Spleen (tissue), 11 donors: ENCODE data around the gene HOXA6. TPM values are rescaled to one million over a fixed set of nuclear protein-coding genes. Genes with fewer than 3 reads are reported as not detected.
A peak's percentile ranks its signal among the peaks of the same experiment; 100 is the strongest.

Source experiments
- DNase-seq: peaks from one replicate; pipeline ENCODE4 v3.0.0-alpha.2; 2020
- H3K27ac ChIP-seq, 8 donors: fragments of 200-600 bp; sonication (generic) in 7 of 8; 1 replicate in 4 of 8; 2 replicates in 4 of 8; pipeline versions ENCODE4 v1.5.0 to v1.8.0; 2016 to 2021; ENCODE audit warnings: inconsistent platforms in 4 of 8, mild to moderate bottlenecking in 4 of 8, moderate library complexity in 1 of 8
- H3K27me3 ChIP-seq, 7 donors: fragments of 200-600 bp; sonication (generic) in 6 of 7; replicated peaks in 1 of 7; 1 replicate in 4 of 7; 2 replicates in 3 of 7; pipeline versions ENCODE4 v1.5.0 to v1.8.0; 2016 to 2021; ENCODE audit warnings: inconsistent platforms in 3 of 7, mild to moderate bottlenecking in 1 of 7
- H3K36me3 ChIP-seq, 6 donors: fragments of 200-600 bp; sonication (generic) in 5 of 6; 1 replicate in 4 of 6; 2 replicates in 2 of 6; pipeline versions ENCODE4 v1.5.0 to v1.8.0; 2016 to 2021; ENCODE audit warnings: inconsistent platforms in 2 of 6
- H3K4me1 ChIP-seq, 6 donors: fragments of 200-600 bp; sonication (generic) in 5 of 6; 1 replicate in 3 of 6; 2 replicates in 3 of 6; pipeline versions ENCODE4 v1.5.0 to v1.8.0; 2016 to 2021; ENCODE audit warnings: inconsistent platforms in 3 of 6
- H3K4me3 ChIP-seq, 8 donors: fragments of 200-600 bp; sonication (generic) in 7 of 8; 1 replicate in 4 of 8; 2 replicates in 4 of 8; pipeline versions ENCODE4 v1.5.0 to v1.8.0; 2016 to 2021; ENCODE audit warnings: inconsistent platforms in 4 of 8, mild to moderate bottlenecking in 4 of 8, moderate library complexity in 2 of 8
- H3K9me3 ChIP-seq, 8 donors: fragments of 200-600 bp; sonication (generic) in 7 of 8; 1 replicate in 4 of 8; 2 replicates in 4 of 8; pipeline versions ENCODE4 v1.5.0 to v1.8.0; 2016 to 2021; ENCODE audit warnings: inconsistent platforms in 4 of 8
- POLR2A ChIP-seq, 3 donors: fragments of 450-650 bp; IDR thresholded peaks; one replicate each; pipeline ENCODE4 v1.5.1; 2017; ENCODE audit warnings: antibody characterized with exemption in 3 of 3, mild to moderate bottlenecking in 1 of 3
- POLR2AphosphoS5 ChIP-seq, 3 donors: sonication (generic); formaldehyde crosslinking; IDR thresholded peaks; one replicate each; pipeline ENCODE4 v1.5.1; 2017; ENCODE audit warnings: antibody characterized with exemption in 3 of 3
- WGBS, 5 donors: extraction: QIAGEN DNeasy Blood & Tissue Kit in 3 of 5; methylation state at CpG; one replicate each; pipeline versions ENCODE4 v1.1.5 to v1.1.7; 2013 to 2018; 5-methylcytosine and 5-hydroxymethylcytosine counted together
- intact Hi-C: fragments of 100-400 bp; cut with DNase I; formaldehyde crosslinking; loops from one replicate; pipeline ENCODE4 v1.15.0; 2023; ENCODE audit warnings: low total_unique reads
- polyA plus RNA-seq, 3 donors: library from polyadenylated mRNA; stranded (reverse); fragments of 200-250 nt; gene quantifications; one replicate each; pipeline ENCODE4 v1.2.1, GENCODE V29; 2013
- total RNA-seq, 7 donors: library from RNA; depleted of rRNA in 3 of 7; stranded (reverse); fragments of >200 nt in 3 of 7; fragmentation: NEBNext Ultra II Directional in 4 of 7; extraction: Animal tissue kit (Norgen Biotek cat#: 25700) in 4 of 7; gene quantifications; one replicate each; pipeline versions ENCODE4 v1.1.0 to v1.2.1, GENCODE V29; 2016 to 2021
- TF ChIP-seq, protein P1 (sequence below), 11 experiments: fragments of 200-600 bp in 7 of 11; fragments of 450-650 bp in 4 of 11; sonication (generic) in 4 of 11; IDR thresholded peaks in 8 of 11; conservative IDR thresholded peaks in 3 of 11; 1 replicate in 7 of 11; 2 replicates in 4 of 11; pipeline versions ENCODE4 v1.4.0 to v1.8.0; 2016 to 2021; ENCODE audit warnings: antibody characterized with exemption in 11 of 11, inconsistent platforms in 4 of 11, mild to moderate bottlenecking in 1 of 11
- donor health status: healthy with polysubstance abuse.
- donor health status: DM: no; HTN: no; CAD: no; lungs with moderate emphysema.
- donor health status: DM: no; HTN: no; CAD: no.
- donor health status: Bipolar disorder and iron deficiency.
- donor health status: healthy.
- donor health status: DM: no; HTN: no; CAD: no.
- donor health status: DM: yes; HTN: yes; CAD: no.

The HOXA6 gene
- total and polyA plus RNA-seq, 10 donors = 0.26 to 2.0 (median 1.2) TPM; not detected in 2

DNA sequence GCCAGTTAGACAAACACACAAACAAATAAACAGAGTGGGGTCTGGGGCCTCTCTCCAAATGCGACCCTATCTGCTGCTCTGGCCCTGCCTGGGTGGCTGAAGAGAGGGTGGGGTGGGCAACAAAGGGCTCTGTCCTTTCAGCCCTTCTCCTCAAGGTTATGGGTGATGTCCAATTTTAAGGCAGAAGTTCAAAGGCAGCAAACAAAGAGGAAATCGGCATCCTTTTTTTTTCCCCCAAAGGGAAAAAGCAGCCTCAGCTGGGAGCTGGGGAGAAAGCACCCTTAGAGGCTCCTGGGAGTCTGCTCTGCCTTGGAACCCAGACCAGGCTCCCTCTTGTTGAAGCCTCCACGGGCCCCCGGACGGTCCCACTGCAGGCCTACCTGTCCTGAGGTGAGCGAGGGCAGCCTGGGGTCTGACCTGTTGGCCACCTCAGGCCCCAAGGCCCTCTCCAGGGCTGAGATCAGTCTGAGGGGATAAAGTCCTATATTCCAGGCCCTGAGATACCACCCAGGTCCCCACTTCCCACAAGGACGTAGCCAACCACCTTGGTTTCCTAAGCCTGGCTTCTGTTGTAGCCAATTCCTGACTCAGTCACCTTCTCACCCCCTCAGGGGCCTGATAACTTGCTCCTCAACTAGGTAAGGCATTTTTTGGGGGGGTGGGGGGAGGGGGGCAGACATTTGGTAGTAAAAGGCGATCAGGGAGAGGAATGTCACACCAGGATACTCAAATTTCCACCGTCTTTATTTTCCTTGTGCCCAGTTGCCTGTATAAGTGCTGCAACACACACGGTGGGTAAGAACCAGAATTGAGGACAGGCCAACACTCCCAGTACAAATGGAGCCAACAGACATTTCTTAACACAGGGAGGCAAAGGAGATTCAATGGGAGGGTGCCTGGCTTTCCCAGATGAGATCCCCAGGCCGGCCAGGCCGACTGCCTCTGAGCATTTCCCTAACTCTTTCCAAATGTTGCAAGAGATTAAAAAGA lies 33.2 kb upstream of the HOXA6 start:
- Histone ChIP-seq H3K9me3 (no peaks in the 10 kb centered on the region), H3K27ac (no peak overlapping the region), H3K27me3 (peaks cover 26 to 100% (median 100%) of the 10 kb centered on the region in 7 donors), H3K4me3 (no peak overlapping the region), H3K4me1 (peaks cover 19 to 48% (median 39%) of the 10 kb centered on the region in 6 donors), H3K36me3 (no peaks in the 10 kb centered on the region)
- WGBS, 5 donors = 66 to 86% (median 73%) methylated on average over 9 to 12 of the region's 12 CpGs
- peak; percentile 61 for DNase-seq
- TF ChIP-seq POLR2AphosphoS5 (IDR thresholded peaks at IDR 0.05) (no peak), POLR2A (IDR thresholded peaks at IDR 0.05) (no peak)
- TF ChIP-seq, protein P1, sequence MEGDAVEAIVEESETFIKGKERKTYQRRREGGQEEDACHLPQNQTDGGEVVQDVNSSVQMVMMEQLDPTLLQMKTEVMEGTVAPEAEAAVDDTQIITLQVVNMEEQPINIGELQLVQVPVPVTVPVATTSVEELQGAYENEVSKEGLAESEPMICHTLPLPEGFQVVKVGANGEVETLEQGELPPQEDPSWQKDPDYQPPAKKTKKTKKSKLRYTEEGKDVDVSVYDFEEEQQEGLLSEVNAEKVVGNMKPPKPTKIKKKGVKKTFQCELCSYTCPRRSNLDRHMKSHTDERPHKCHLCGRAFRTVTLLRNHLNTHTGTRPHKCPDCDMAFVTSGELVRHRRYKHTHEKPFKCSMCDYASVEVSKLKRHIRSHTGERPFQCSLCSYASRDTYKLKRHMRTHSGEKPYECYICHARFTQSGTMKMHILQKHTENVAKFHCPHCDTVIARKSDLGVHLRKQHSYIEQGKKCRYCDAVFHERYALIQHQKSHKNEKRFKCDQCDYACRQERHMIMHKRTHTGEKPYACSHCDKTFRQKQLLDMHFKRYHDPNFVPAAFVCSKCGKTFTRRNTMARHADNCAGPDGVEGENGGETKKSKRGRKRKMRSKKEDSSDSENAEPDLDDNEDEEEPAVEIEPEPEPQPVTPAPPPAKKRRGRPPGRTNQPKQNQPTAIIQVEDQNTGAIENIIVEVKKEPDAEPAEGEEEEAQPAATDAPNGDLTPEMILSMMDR (IDR thresholded peaks at IDR 0.05 in 8 of 11, conservative IDR thresholded peaks at IDR 0.05 in 3 of 11) = no peak
- intact Hi-C loops = loop anchor here (10.0 kb wide), 1 partner anchor 1326 kb away; no protein-coding TSS in a partner anchor

DNA sequence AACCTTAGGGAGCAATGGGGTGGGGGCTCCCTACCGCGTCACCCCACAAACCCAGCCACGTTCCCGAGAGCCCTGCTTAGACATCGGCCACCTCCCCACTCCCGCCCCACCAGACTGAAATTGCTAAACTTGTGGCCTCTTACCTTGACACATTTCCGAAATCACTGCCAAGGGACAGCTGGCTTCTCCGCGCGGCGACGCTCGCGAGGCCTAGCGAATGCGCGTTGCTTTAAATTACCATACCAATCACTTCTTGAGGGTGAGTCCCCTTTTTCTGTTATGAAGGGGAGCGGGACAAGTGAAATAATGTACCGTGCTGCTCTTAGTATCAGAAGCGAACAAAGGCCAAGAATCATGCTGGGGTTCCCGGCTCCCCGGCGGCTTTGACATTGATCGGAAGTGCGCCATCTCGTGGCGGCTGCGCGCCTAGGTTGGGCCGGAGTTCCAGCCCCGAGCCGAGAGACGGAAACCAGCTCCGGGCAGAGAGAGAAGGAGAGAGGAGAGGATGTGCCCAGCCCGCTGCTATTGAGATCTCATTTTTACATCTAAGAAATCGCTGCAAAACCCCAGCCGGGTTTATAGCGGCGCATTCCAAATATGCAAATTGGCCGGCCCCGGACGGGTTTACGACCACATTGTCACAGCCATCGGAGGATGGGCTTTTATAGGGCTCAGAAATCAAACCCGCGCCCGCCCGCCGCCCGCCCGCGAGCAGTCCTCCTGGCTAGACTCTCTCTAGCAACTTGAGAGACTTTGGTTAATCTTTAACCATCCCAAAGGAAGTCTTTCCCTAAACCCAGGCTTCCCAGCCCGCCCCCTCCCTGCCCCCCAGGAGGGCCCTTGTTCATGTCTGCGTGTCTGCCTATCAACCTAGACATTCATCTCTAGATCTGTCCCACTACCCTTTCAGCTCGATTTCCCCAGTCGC lies 32.2 kb upstream of the HOXA6 start:
- Histone ChIP-seq H3K9me3 (no peaks in the 10 kb centered on the region), H3K4me3 (peak overlapping the region in 2 of 8 donors; percentile 8 to 48), H3K36me3 (no peaks in the 10 kb centered on the region), H3K27me3 (peaks cover 19 to 100% (median 100%) of the 10 kb centered on the region in 7 donors), H3K4me1 (peaks cover 15 to 44% (median 30%) of the 10 kb centered on the region in 6 donors), H3K27ac (no peak overlapping the region)
- intact Hi-C loops = loop anchor here (10.0 kb wide), 1 partner anchor 1325 kb away; no protein-coding TSS in a partner anchor
- 16 to 28% (median 19%) methylated on average over 52 to 56 of the region's 56 CpGs for WGBS, 5 donors
- TF ChIP-seq, protein P1 (IDR thresholded peaks at IDR 0.05 in 8 of 11, conservative IDR thresholded peaks at IDR 0.05 in 3 of 11) = peak; percentile 23 to 91 (median 81)
- TF ChIP-seq POLR2AphosphoS5 (IDR thresholded peaks at IDR 0.05) = peak; percentile 25 to 70 (median 60)
- TF ChIP-seq POLR2A (IDR thresholded peaks at IDR 0.05) = no peak
- DNase-seq = peak; percentile 89

DNA sequence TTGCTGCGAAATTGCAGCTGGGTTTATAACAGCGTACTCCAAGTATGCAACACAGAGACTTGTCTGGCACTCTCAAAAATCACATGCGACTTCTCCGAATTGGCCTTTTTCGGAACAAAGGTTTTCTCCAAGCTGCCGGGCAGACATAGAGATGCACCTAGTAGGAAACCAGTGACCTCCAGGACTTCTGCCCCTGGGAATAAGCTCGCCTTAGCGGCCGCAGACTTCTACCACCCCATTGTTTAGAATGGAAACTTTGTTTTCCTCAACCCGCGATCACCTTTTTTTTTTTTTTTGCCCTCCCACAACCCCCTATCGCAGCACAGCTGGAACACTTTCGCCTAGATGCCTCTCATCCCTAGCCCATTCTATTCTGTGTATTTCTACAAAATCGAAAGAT lies 31.5 kb upstream of the HOXA6 start:
- H3K36me3 ChIP-seq = no peaks in the 10 kb centered on the region
- no peak overlapping the region for H3K4me3 ChIP-seq
- H3K27ac ChIP-seq = no peak overlapping the region
- DNase-seq = peak; percentile 14
- H3K27me3 ChIP-seq = peaks cover 19 to 100% (median 100%) of the 10 kb centered on the region in 7 donors
- WGBS, 5 donors = 63 to 75% (median 71%) methylated on average over 14 of the region's 14 CpGs
- intact Hi-C loops = no loop called here
- TF ChIP-seq, protein P1 (IDR thresholded peaks at IDR 0.05 in 8 of 11, conservative IDR thresholded peaks at IDR 0.05 in 3 of 11) = no peak
- TF ChIP-seq POLR2A (IDR thresholded peaks at IDR 0.05) = no peak
- no peak for TF ChIP-seq POLR2AphosphoS5 (IDR thresholded peaks at IDR 0.05)
- H3K9me3 ChIP-seq = no peaks in the 10 kb centered on the region
- peaks cover 13 to 44% (median 29%) of the 10 kb centered on the region in 6 donors for H3K4me1 ChIP-seq
